IMR-90 (cell line): ENCODE measurements around the gene EIF1AD.

Experiments used
- CTCF ChIP-seq: conservative IDR thresholded peaks from 2 replicates; pipeline ENCODE4 v1.5.1; 2012; ENCODE audit warnings: mild to moderate bottlenecking, low read depth, low read length, improper control_type of control experiment
- FOS ChIP-seq: fragments of 150-350 bp; IDR thresholded peaks from 2 replicates; pipeline ENCODE4 v1.6.1; 2016; ENCODE audit warnings: low read depth, low read length
- MAFK ChIP-seq: IDR thresholded peaks from 2 replicates; pipeline ENCODE4 v1.6.1; 2012; ENCODE audit warnings: low read depth, low read length, improper control_type of control experiment
- MAZ ChIP-seq: IDR thresholded peaks from 2 replicates; pipeline ENCODE4 v1.6.1; 2012; ENCODE audit warnings: low read depth, mild to moderate bottlenecking, low read length, improper control_type of control experiment, moderate library complexity, borderline replicate concordance
- POLR2A ChIP-seq: IDR thresholded peaks from 2 replicates; pipeline ENCODE4 v1.6.1; 2012; ENCODE audit warnings: mild to moderate bottlenecking, low read depth, low read length
- RCOR1 ChIP-seq: IDR thresholded peaks from 2 replicates; pipeline ENCODE4 v1.6.1; 2012; ENCODE audit warnings: mild to moderate bottlenecking, low read length, improper control_type of control experiment; ENCODE audit not compliant: insufficient replicate concordance

GRCh38 chr11:65997286-65997685, 4.7 kb downstream of the EIF1AD start:
- TF ChIP-seq CTCF (no peak), POLR2A (no peak), MAFK (no peak), RCOR1 (no peak), MAZ (no peak), FOS (no peak)
